ENCODE results near the gene LY9.
A peak's percentile ranks its signal among the peaks of the same experiment; 100 is the strongest.

The LY9 gene

DNA sequence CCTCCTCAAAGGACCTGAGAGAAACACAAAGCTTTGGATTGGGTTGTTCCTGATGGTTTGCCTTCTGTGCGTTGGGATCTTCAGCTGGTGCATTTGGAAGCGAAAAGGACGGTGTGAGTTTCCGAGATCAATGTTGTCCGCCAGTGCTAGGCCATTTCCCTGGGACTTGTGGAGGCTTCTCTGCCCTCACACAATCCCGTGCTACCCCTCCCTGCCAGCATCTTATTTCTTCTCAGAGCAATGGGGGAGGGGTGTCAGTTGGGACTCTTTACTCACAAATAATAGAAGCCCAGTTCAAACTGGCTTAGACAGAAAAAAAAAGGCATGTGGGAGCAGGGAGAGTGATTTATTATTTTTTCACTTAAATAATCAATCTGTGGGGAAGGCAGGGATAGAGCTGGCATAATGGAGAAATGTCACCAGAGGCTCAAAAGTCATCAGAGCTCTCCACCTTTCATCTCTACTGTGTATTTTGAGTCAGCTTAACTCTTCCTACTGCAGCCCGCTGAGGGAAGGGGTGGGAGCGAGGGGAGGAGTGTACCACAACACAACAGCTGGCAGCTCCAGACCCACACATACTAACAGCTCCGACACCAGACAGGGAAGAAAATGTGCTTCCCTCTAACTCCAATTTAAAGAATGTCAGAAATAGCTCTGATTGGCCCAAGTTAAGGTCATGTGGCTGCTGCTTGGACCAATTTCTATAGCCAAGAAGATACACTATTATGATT lies 22.4 kb downstream of the LY9 start:
- no peaks in the 10 kb centered on the region for H4K20me1 ChIP-seq
- H3K4me1 ChIP-seq: no peaks in the 10 kb centered on the region
- H3K4me2 ChIP-seq: no peak overlapping the region
- H3K9ac ChIP-seq: no peak overlapping the region
- no peak overlapping the region for H3K27ac ChIP-seq
- no peak overlapping the region for H3K4me3 ChIP-seq
- H3K27me3 ChIP-seq: no peaks in the 10 kb centered on the region
- H3K9me3 ChIP-seq (replicated peaks in 1 of 11): no peaks in the 10 kb centered on the region
- H3K36me3 ChIP-seq: peaks cover 0 to 5% (median 0%) of the 10 kb centered on the region in 11 experiments; a peak in 1 of 22 replicates
- no peak for TF ChIP-seq Cebpa-rat (IDR thresholded peaks at IDR 0.05)

DNA sequence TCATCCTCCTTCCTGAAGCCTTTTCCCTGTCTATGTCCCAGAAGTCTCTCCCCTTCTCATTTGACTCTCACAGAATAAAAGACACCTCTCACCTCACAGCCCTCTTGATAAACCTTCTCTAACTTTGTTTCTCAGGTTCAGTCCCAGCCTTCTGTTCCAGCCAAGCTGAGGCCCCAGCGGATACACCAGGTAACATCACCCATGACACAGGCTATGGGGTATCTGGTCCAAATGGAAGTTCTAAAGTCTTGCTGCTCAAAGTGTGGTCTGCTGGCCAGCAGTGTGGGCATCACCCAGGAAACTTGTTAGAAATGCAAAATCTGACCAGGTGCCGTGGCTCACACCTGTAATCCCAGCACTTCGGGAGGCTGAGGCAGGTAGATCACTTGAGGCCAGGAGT lies 23.2 kb downstream of the LY9 start:
- Histone ChIP-seq H3K4me3 (no peak overlapping the region), H3K9me3 (replicated peaks in 1 of 11) (no peaks in the 10 kb centered on the region), H3K4me2 (no peak overlapping the region), H3K27me3 (no peaks in the 10 kb centered on the region), H3K36me3 (peaks cover 0 to 5% (median 0%) of the 10 kb centered on the region in 11 experiments; a peak in 1 of 22 replicates), H4K20me1 (no peaks in the 10 kb centered on the region), H3K4me1 (no peaks in the 10 kb centered on the region), H3K9ac (no peak overlapping the region), H3K27ac (no peak overlapping the region)
- TF ChIP-seq Cebpa-rat (IDR thresholded peaks at IDR 0.05): no peak

DNA sequence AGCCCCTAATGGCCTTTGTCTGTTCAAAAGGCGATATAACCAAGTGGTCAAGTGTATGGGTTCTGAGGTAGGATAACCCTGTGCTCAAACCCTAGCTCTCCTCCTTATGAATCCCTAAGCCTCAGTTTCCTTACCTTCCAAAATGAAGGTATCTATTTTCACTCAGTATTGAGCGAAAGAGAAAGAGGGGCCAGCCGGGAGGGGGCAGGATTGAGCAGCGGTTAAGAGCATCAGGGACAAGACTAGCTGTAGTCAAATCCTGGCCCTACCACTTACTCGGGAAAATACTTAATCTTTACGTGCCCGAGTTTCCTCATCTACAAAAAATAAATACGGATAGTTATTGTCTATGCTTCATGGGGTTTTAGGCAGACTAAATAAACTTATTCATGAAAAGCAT lies 25.7 kb downstream of the LY9 start:
- Histone ChIP-seq H3K9me3 (replicated peaks in 1 of 11) (no peaks in the 10 kb centered on the region), H3K4me3 (no peak overlapping the region), H3K9ac (no peak overlapping the region), H3K4me2 (no peak overlapping the region), H4K20me1 (no peaks in the 10 kb centered on the region), H3K36me3 (no peaks in the 10 kb centered on the region; a peak in 1 of 22 replicates), H3K4me1 (no peaks in the 10 kb centered on the region), H3K27ac (no peak overlapping the region), H3K27me3 (no peaks in the 10 kb centered on the region)
- TF ChIP-seq Cebpa-rat (IDR thresholded peaks at IDR 0.05): no peak

DNA sequence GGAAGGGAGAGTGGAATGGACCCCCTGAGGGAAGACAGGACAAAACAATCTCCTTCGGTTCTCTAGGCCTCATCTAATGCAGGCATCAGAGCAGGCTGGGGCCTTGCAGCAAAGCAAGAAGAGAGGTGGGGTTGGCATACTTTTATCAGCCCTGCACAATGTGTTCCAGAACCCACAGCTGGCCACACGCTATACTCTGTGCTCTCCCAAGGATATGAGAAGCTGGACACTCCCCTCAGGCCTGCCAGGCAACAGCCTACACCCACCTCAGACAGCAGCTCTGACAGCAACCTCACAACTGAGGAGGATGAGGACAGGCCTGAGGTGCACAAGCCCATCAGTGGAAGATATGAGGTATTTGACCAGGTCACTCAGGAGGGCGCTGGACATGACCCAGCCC lies 27.3 kb downstream of the LY9 start:
- no peak overlapping the region for H3K27ac ChIP-seq
- no peaks in the 10 kb centered on the region for H3K9me3 ChIP-seq (replicated peaks in 1 of 11)
- H3K36me3 ChIP-seq: no peaks in the 10 kb centered on the region; a peak in 1 of 22 replicates
- H4K20me1 ChIP-seq: no peaks in the 10 kb centered on the region
- no peak overlapping the region for H3K9ac ChIP-seq
- TF ChIP-seq Cebpa-rat (IDR thresholded peaks at IDR 0.05): no peak
- peaks cover 0 to 13% (median 3%) of the 10 kb centered on the region in 10 experiments; a peak in 9 of 20 replicates for H3K4me1 ChIP-seq
- H3K4me2 ChIP-seq: no peak overlapping the region
- no peak overlapping the region for H3K4me3 ChIP-seq
- no peaks in the 10 kb centered on the region for H3K27me3 ChIP-seq

DNA sequence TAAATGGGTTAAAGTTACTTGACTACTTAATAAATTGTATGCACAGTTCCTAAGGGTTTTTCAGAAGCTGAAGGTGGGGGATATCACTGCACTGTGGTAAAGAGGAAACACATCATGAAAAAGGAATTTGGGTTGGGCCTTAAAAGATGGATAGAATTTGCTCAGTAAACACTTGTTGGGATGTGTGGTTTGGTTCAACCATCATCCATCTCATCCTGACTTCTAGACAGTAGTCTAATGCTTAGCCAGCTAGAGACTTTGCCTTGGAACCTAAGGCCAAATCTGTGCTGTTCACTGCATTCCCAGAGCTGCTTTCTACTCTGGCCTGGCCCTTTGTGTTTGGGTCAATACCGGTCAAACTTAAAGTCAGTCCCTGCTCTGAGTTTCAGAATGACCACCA lies 30.6 kb downstream of the LY9 start:
- Histone ChIP-seq H3K36me3 (no peaks in the 10 kb centered on the region; a peak in 1 of 22 replicates), H3K9ac (no peak overlapping the region), H3K4me3 (no peak overlapping the region), H3K27ac (no peak overlapping the region), H4K20me1 (no peaks in the 10 kb centered on the region; a peak in 1 of 22 replicates), H3K27me3 (no peaks in the 10 kb centered on the region), H3K9me3 (replicated peaks in 1 of 11) (no peaks in the 10 kb centered on the region), H3K4me2 (no peak overlapping the region), H3K4me1 (peaks cover 6 to 17% (median 12%) of the 10 kb centered on the region in 10 experiments; a peak in 16 of 20 replicates)
- no peak for TF ChIP-seq Cebpa-rat (IDR thresholded peaks at IDR 0.05)

DNA sequence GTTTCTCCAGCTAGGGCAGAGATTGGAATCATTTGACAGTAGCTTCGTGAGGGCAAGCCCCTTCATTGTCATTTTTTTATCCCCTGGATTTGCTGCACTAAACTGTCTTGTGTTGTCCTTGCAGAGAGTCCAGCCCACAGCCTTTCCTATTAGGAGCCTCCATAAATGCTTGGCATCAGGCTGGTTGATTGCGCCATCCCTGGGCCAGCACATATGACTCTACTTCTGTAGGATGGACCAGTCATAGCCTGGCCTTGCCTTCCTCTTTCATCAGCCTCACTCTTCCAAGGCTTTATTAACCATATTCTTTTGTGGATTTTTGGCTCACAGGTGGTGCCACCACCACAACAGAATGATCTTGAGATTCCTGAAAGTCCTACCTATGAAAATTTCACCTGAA lies 31.4 kb downstream of the LY9 start:
- Histone ChIP-seq H3K9me3 (replicated peaks in 1 of 11) (no peaks in the 10 kb centered on the region), H3K4me1 (peaks cover 6 to 17% (median 12%) of the 10 kb centered on the region in 10 experiments; a peak in 16 of 20 replicates)
- peak in 5 of 11 experiments; percentile 8 to 76 (median 17); a peak in 5 of 22 replicates for TF ChIP-seq Cebpa-rat (IDR thresholded peaks at IDR 0.05)

DNA sequence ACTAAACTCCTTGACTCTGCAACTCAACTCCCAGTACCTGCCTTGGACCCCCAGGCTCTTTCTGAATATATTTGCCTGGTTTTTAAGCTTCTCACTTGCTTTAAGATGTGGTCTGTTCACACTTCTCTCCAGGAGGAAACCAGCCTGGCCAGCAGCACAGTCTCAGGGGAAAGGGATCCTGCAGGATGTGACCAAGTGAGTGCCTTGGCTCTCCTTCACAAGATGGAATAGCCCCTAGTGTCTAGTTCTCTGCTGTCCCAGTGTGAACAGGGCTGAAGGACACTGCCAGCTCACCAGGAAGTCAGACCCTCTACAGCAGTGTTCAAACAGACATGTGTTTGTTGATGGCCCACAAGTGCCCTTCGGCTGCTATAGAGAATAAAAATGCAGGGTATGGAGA lies 33.8 kb downstream of the LY9 start:
- Histone ChIP-seq H3K9me3 (replicated peaks in 1 of 11) (no peaks in the 10 kb centered on the region), H4K20me1 (no peaks in the 10 kb centered on the region; a peak in 1 of 22 replicates), H3K4me2 (peak overlapping the region in 2 of 11 experiments; percentile 6 to 15; a peak in 3 of 22 replicates), H3K4me1 (peaks cover 6 to 22% (median 12%) of the 10 kb centered on the region in 10 experiments; a peak in 16 of 20 replicates), H3K4me3 (no peak overlapping the region), H3K27me3 (no peaks in the 10 kb centered on the region), H3K36me3 (no peaks in the 10 kb centered on the region), H3K9ac (no peak overlapping the region), H3K27ac (no peak overlapping the region)
- no peak for TF ChIP-seq Cebpa-rat (IDR thresholded peaks at IDR 0.05)

More for the DNA sequence above, 31.4 kb downstream of the LY9 start:
- Histone ChIP-seq H4K20me1 (no peaks in the 10 kb centered on the region; a peak in 1 of 22 replicates), H3K36me3 (no peaks in the 10 kb centered on the region; a peak in 1 of 22 replicates), H3K4me2 (peak overlapping the region in 6 of 11 experiments; percentile 3 to 63 (median 12); a peak in 6 of 22 replicates), H3K9ac (no peak overlapping the region), H3K27me3 (no peaks in the 10 kb centered on the region), H3K4me3 (no peak overlapping the region), H3K27ac (no peak overlapping the region)

DNA sequence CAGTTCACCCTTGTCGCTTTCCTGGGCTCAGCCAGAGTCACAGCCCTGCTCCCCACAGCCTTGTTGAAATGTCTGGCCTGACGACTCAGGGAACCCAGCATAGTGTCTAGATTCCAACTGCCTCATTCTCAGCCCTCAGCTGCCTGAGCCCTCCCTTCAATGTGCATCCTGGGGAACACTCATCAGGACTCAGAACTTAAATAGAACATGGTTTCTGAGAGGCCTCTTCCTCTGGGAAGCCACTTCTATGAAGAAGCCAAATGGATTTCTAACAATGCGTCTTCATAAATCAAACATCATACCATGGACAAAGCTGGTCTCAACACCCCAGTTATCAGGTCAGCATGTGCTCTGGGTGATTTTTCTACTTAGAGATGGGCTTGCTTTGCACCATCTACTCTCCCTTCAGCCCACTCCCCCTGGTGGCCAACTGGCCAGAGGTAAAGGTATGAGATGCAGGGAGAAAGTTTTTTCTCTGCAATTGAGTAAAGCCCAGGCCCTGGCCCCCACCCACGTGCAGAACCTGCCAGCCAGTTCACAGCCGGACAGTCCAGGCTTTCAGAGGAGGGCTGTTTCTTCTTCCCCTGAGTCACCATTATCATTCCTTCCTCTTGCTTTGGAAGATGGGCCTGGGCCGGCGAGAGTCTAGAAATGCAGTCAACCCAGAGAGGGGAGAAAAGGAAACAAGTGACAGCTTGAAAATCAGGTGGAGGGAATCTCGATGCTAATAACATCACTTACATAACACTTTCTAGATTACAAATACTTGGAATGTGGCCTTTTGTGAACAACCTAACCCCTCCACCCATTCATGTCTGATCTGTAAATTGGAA lies 34.6 kb downstream of the LY9 start:
- H3K4me3 ChIP-seq: no peak overlapping the region
- peak overlapping the region in 2 of 11 experiments; percentile 6 to 37; a peak in 3 of 22 replicates for H3K4me2 ChIP-seq
- no peak overlapping the region for H3K27ac ChIP-seq
- no peak overlapping the region for H3K9ac ChIP-seq
- no peaks in the 10 kb centered on the region for H3K36me3 ChIP-seq
- no peaks in the 10 kb centered on the region for H3K9me3 ChIP-seq (replicated peaks in 1 of 11)
- H3K4me1 ChIP-seq: peaks cover 9 to 29% (median 16%) of the 10 kb centered on the region in 10 experiments
- no peak for TF ChIP-seq Cebpa-rat (IDR thresholded peaks at IDR 0.05)
- no peaks in the 10 kb centered on the region for H3K27me3 ChIP-seq
- H4K20me1 ChIP-seq: no peaks in the 10 kb centered on the region; a peak in 1 of 22 replicates

DNA sequence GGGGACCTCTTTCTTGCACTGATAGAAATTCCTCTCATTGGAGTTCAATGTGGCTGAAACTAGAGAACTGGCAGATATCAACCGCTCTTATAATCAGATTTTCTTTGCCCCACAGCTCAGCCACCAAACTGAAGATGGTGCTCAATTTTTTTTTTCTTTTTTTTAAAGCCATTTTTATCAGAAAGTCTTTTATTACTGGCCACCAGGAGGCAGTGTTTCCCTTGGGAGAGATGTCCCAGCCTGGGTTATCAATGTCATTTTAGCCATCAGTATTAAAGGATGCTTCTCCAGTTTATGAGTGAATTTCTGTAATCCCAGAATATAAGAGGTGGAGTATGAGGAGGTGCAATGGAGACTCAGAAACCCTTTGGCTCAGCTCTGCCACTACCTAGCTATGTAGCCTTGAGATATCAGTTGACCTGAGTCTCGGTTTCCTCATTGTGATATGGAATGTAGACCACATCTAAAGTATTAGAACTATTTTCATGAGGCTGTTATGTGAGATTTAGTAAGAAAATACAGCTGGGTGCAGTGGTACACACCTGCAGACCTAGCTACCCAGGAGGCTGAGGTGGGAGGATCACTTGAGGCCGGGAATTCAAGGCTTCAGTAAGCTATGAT lies 39.1 kb downstream of the LY9 start:
- Histone ChIP-seq H3K4me2 (peak overlapping the region in 6 of 11 experiments; percentile 82 to 94 (median 89); a peak in 12 of 22 replicates), H3K4me1 (peaks cover 33 to 62% (median 53%) of the 10 kb centered on the region in 10 experiments), H3K9ac (no peak overlapping the region), H3K27ac (peak overlapping the region in 1 of 11 experiments; percentile 93; a peak in 2 of 22 replicates), H3K27me3 (no peaks in the 10 kb centered on the region), H4K20me1 (no peaks in the 10 kb centered on the region; a peak in 1 of 22 replicates), H3K36me3 (no peaks in the 10 kb centered on the region), H3K9me3 (replicated peaks in 1 of 11) (no peaks in the 10 kb centered on the region), H3K4me3 (no peak overlapping the region)
- TF ChIP-seq Cebpa-rat (IDR thresholded peaks at IDR 0.05): no peak

Data from BLaER1 treated with 17β-estradiol and CSF1 and Interleukin-3, amounts not matched to agents 10 nM and 100 nM (cell line).